WTC11 (cell line): Measurements from ENCODE around the gene CALHM1. TPM values are rescaled to one million over a fixed set of nuclear protein-coding genes. Genes with fewer than 3 reads are reported as not detected.

Experiments
- ATAC-seq: fragments of 200-7000 bp; cut with Tn5 transposase; 2 replicates; pipeline ENCODE4 v1.10.0; 2021; ENCODE audit warnings: mild to moderate bottlenecking, moderate library complexity
- CTCF ChIA-PET: fragments of 300-600 bp; sonication (Branson Sonifier 250); formaldehyde crosslinking; loops from one replicate; lab custom pipeline; 2021; ENCODE audit warnings: antibody characterized with exemption; lab: Charles Lee
- POLR2A ChIA-PET: fragments of 350-600 bp; sonication (Branson Sonifier 250); formaldehyde crosslinking; loops from one replicate; lab custom pipeline; 2021; ENCODE audit warnings: antibody characterized with exemption; lab: Charles Lee
- DNase-seq: peaks from one replicate; pipeline ENCODE4 v3.0.0; 2021; ENCODE audit warnings: low spot score
- H3K27ac Mint-ChIP-seq: 2 replicates; pipeline ENCODE4 v1.8.0; 2021; ENCODE audit warnings: mixed read lengths
- H3K27me3 Mint-ChIP-seq: 2 replicates; pipeline ENCODE4 v1.8.0; 2021; ENCODE audit warnings: low read depth, mild to moderate bottlenecking, moderate library complexity, mixed read lengths
- H3K36me3 Mint-ChIP-seq: 2 replicates; pipeline ENCODE4 v1.8.0; 2021; ENCODE audit warnings: mixed read lengths
- H3K4me1 Mint-ChIP-seq: 2 replicates; pipeline ENCODE4 v1.8.0; 2022; ENCODE audit warnings: mixed read lengths
- H3K4me3 Mint-ChIP-seq: 2 replicates; pipeline ENCODE4 v1.8.0; 2021; ENCODE audit warnings: mild to moderate bottlenecking, moderate library complexity, mixed read lengths
- H3K9me3 Mint-ChIP-seq: 2 replicates; pipeline ENCODE4 v1.8.0; 2021; ENCODE audit warnings: mixed read lengths
- CREB1 ChIP-seq: sonication (generic); formaldehyde crosslinking; IDR thresholded peaks from 2 replicates; pipeline ENCODE4 v1.8.0; 2023; ENCODE audit warnings: mild to moderate bottlenecking, missing genetic modification reagents
- ETV6 ChIP-seq: sonication (generic); formaldehyde crosslinking; IDR thresholded peaks from 2 replicates; pipeline ENCODE4 v1.8.1; 2022; ENCODE audit warnings: mild to moderate bottlenecking, missing genetic modification reagents
- GABPB1 ChIP-seq: sonication (generic); formaldehyde crosslinking; IDR thresholded peaks from 2 replicates; pipeline ENCODE4 v1.8.1; 2023; ENCODE audit warnings: mild to moderate bottlenecking, missing genetic modification reagents
- GRHL2 ChIP-seq: fragments of 250-450 bp; sonication (Bioruptor Pico); IDR thresholded peaks from 2 replicates; pipeline ENCODE4 v1.8.0; 2022; ENCODE audit warnings: mild to moderate bottlenecking, moderate library complexity; ENCODE audit not compliant: insufficient replicate concordance, severe bottlenecking
- KAT7 ChIP-seq: sonication (generic); formaldehyde crosslinking; IDR thresholded peaks from 2 replicates; pipeline ENCODE4 v1.8.1; 2023; ENCODE audit warnings: missing genetic modification reagents, mild to moderate bottlenecking, borderline replicate concordance
- MXD4 ChIP-seq: fragments of 250-450 bp; sonication (Bioruptor Pico); IDR thresholded peaks from 2 replicates; pipeline ENCODE4 v1.8.0; 2021; ENCODE audit warnings: mild to moderate bottlenecking, moderate library complexity, borderline replicate concordance
- RORB ChIP-seq: fragments of 250-450 bp; sonication (Bioruptor Pico); IDR thresholded peaks from 2 replicates; pipeline ENCODE4 v1.9.0; 2021; ENCODE audit warnings: mild to moderate bottlenecking
- SMAD3 ChIP-seq: sonication (generic); formaldehyde crosslinking; IDR thresholded peaks from 2 replicates; pipeline ENCODE4 v1.8.0; 2022; ENCODE audit warnings: missing genetic modification reagents, mild to moderate bottlenecking, borderline replicate concordance
- ZNF396 ChIP-seq: fragments of 250-450 bp; sonication (Bioruptor Pico); IDR thresholded peaks from 2 replicates; pipeline ENCODE4 v1.8.0; 2021; ENCODE audit warnings: mild to moderate bottlenecking, moderate library complexity, borderline replicate concordance
- total RNA-seq: library from RNA; stranded (reverse); gene quantifications from 3 replicates; pipeline ENCODE4 v1.2.3, GENCODE V29; 2021
- TF ChIP-seq, protein P1 (sequence below): sonication (generic); formaldehyde crosslinking; IDR thresholded peaks from 2 replicates; pipeline ENCODE4 v1.8.0; 2022; ENCODE audit warnings: mild to moderate bottlenecking, missing genetic modification reagents
- TF ChIP-seq, protein P2 (sequence below): sonication (generic); formaldehyde crosslinking; IDR thresholded peaks from 2 replicates; pipeline ENCODE4 v1.8.1; 2023; ENCODE audit warnings: mild to moderate bottlenecking, missing genetic modification reagents
- TF ChIP-seq, protein P3 (sequence below): fragments of 250-450 bp; sonication (Bioruptor Pico); IDR thresholded peaks from 2 replicates; pipeline ENCODE4 v1.9.0; 2021; ENCODE audit warnings: mild to moderate bottlenecking
- TF ChIP-seq, protein P4 (sequence below): sonication (generic); formaldehyde crosslinking; IDR thresholded peaks from 2 replicates; pipeline ENCODE4 v1.8.1; 2022; ENCODE audit warnings: mild to moderate bottlenecking, moderate library complexity, missing genetic modification reagents
- TF ChIP-seq, protein P5 (sequence below): sonication (generic); formaldehyde crosslinking; IDR thresholded peaks from 2 replicates; pipeline ENCODE4 v1.8.0; 2022; ENCODE audit warnings: missing genetic modification reagents
- TF ChIP-seq, protein P6 (sequence below): sonication (generic); formaldehyde crosslinking; IDR thresholded peaks from 2 replicates; pipeline ENCODE4 v1.8.0; 2022; ENCODE audit warnings: mild to moderate bottlenecking, missing genetic modification reagents
- TF ChIP-seq, protein P7 (sequence below): sonication (generic); formaldehyde crosslinking; IDR thresholded peaks from 2 replicates; pipeline ENCODE4 v1.8.1; 2023; ENCODE audit warnings: mild to moderate bottlenecking, moderate library complexity, missing genetic modification reagents

The CALHM1 gene
- total RNA-seq, 1 experiment from 2014 or later: 0.39 TPM

DNA sequence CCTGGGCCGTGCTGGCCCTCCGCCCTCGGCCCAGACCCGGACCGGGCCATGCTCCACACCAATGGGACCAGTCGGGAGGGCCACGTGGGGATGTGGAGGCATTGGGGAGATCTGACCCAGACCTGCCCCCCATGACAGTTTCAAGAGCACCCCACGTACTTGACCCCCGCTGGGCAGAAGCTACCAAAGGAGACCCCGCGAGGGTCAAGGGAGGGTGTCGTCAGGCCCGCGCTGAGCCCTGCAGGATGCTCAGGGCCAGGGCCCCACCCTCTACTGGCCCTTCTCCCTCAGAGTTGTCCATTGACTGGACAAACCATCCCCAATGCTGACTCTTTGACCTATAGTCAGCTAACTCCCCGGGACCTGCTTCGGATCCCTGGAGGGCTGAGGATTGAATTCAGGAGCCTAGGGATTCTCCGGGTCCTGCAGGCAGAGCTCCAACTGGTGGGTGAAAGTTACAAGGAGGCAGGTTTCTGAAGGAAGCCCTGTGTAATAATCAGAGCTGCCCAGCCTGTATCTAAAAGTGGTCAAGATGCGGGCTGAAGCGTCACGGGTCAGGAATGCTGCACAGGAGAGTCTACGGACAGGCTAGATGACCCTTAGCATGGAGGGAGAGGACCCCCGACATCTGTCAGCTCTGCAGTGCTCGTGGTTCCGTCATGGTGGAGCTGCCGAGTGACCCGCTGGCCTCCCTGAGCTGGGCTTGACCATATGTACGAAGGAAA, 6.0 kb downstream of the CALHM1 start:
- TF ChIP-seq, protein P1, sequence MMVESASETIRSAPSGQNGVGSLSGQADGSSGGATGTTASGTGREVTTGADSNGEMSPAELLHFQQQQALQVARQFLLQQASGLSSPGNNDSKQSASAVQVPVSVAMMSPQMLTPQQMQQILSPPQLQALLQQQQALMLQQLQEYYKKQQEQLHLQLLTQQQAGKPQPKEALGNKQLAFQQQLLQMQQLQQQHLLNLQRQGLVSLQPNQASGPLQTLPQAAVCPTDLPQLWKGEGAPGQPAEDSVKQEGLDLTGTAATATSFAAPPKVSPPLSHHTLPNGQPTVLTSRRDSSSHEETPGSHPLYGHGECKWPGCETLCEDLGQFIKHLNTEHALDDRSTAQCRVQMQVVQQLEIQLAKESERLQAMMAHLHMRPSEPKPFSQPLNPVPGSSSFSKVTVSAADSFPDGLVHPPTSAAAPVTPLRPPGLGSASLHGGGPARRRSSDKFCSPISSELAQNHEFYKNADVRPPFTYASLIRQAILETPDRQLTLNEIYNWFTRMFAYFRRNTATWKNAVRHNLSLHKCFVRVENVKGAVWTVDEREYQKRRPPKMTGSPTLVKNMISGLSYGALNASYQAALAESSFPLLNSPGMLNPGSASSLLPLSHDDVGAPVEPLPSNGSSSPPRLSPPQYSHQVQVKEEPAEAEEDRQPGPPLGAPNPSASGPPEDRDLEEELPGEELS (CRISPR knock-in tag): no peak
- no peak for TF ChIP-seq KAT7
- TF ChIP-seq GABPB1 (CRISPR knock-in tag): no peak
- TF ChIP-seq SMAD3 (CRISPR knock-in tag): no peak
- TF ChIP-seq MXD4 (CRISPR knock-in tag): no peak
- no peak for TF ChIP-seq ZNF396
- TF ChIP-seq RORB: no peak
- TF ChIP-seq, protein P2, sequence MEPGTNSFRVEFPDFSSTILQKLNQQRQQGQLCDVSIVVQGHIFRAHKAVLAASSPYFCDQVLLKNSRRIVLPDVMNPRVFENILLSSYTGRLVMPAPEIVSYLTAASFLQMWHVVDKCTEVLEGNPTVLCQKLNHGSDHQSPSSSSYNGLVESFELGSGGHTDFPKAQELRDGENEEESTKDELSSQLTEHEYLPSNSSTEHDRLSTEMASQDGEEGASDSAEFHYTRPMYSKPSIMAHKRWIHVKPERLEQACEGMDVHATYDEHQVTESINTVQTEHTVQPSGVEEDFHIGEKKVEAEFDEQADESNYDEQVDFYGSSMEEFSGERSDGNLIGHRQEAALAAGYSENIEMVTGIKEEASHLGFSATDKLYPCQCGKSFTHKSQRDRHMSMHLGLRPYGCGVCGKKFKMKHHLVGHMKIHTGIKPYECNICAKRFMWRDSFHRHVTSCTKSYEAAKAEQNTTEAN (CRISPR knock-in tag): no peak
- TF ChIP-seq, protein P3, sequence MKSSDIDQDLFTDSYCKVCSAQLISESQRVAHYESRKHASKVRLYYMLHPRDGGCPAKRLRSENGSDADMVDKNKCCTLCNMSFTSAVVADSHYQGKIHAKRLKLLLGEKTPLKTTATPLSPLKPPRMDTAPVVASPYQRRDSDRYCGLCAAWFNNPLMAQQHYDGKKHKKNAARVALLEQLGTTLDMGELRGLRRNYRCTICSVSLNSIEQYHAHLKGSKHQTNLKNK (CRISPR knock-in tag): no peak
- TF ChIP-seq GRHL2 (CRISPR knock-in tag): no peak
- TF ChIP-seq, protein P4, sequence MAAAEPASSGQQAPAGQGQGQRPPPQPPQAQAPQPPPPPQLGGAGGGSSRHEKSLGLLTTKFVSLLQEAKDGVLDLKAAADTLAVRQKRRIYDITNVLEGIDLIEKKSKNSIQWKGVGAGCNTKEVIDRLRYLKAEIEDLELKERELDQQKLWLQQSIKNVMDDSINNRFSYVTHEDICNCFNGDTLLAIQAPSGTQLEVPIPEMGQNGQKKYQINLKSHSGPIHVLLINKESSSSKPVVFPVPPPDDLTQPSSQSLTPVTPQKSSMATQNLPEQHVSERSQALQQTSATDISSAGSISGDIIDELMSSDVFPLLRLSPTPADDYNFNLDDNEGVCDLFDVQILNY (CRISPR knock-in tag): no peak
- TF ChIP-seq ETV6 (CRISPR knock-in tag): no peak
- TF ChIP-seq, protein P5, sequence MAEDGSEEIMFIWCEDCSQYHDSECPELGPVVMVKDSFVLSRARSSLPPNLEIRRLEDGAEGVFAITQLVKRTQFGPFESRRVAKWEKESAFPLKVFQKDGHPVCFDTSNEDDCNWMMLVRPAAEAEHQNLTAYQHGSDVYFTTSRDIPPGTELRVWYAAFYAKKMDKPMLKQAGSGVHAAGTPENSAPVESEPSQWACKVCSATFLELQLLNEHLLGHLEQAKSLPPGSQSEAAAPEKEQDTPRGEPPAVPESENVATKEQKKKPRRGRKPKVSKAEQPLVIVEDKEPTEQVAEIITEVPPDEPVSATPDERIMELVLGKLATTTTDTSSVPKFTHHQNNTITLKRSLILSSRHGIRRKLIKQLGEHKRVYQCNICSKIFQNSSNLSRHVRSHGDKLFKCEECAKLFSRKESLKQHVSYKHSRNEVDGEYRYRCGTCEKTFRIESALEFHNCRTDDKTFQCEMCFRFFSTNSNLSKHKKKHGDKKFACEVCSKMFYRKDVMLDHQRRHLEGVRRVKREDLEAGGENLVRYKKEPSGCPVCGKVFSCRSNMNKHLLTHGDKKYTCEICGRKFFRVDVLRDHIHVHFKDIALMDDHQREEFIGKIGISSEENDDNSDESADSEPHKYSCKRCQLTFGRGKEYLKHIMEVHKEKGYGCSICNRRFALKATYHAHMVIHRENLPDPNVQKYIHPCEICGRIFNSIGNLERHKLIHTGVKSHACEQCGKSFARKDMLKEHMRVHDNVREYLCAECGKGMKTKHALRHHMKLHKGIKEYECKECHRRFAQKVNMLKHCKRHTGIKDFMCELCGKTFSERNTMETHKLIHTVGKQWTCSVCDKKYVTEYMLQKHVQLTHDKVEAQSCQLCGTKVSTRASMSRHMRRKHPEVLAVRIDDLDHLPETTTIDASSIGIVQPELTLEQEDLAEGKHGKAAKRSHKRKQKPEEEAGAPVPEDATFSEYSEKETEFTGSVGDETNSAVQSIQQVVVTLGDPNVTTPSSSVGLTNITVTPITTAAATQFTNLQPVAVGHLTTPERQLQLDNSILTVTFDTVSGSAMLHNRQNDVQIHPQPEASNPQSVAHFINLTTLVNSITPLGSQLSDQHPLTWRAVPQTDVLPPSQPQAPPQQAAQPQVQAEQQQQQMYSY (CRISPR knock-in tag): no peak
- POLR2A ChIA-PET: interaction anchor here (1.7 kb wide), 1 partner anchor 24 kb away, joined by 4 read pairs; no protein-coding TSS in a partner anchor
- DNase-seq: no peak
- Mint-ChIP-seq H3K9me3 (no peaks in the 10 kb centered on the region), H3K4me1 (peaks cover 7% of the 10 kb centered on the region; the same call in 1 of the 2 replicates), H3K27ac (no peak overlapping the region), H3K27me3 (no peaks in the 10 kb centered on the region), H3K4me3 (peak overlapping the region; percentile 68), H3K36me3 (peaks cover 2% of the 10 kb centered on the region; the same call in 1 of the 2 replicates)
- ATAC-seq: no peak; the same call in 1 of the 2 replicates
- CTCF ChIA-PET: interaction anchor here (0.9 to 5.7 kb wide), 7 partner anchors 18 to 140 kb away, joined by 3 to 49 read pairs (median 4); no protein-coding TSS in a partner anchor

DNA sequence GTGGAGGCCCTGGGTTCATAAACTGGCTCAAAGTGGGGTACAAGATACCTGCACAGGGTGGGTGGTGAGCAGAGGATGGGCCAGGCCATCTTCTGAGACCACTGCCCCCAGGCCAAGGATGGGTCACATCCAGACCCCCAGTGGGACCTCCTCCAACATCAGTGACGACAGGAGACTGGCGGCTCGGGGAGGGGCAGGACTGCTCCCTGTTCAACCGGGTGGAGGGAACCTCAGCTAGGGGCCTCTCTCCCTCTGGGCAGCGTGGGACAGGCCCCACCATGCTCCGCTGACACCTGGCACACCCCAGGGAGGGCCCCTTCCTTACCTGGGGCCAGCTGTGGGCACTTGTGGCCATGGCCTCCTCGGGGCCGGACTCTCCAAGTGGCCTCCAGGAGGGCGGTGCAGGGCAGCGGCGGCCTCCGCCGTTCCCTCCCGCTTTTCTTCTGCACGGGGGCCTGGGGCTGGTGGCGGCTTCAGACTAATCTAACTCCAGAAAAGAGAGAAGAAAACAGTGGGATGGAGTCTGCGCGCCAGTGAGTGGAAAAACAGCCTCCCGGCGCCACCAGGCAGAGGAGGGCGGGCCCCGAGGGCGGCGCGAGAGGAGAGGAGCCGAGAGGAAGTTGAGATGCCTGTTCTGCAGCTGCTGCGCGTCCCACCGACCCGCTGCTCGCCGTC, 6.7 kb downstream of the CALHM1 start, which contains the start of gene CALHM2:
Gene CALHM2, minus strand, starts transcription at position 540 of the 675 bp plus-strand sequence. CDS start 2,429 bp downstream, outside the sequence.
- Mint-ChIP-seq H3K4me3 (peak within 1 kb of the TSS; percentile 68), H3K27ac (no peak within 1 kb of the TSS), H3K9me3 (no peaks in the 10 kb centered on the region), H3K36me3 (peaks cover 7% of the 10 kb centered on the region; the same call in 1 of the 2 replicates), H3K4me1 (peaks cover 7% of the 10 kb centered on the region; the same call in 1 of the 2 replicates), H3K27me3 (no peaks in the 10 kb centered on the region)
- ATAC-seq (peak; percentile 71), DNase-seq (peak; percentile 60)
- ChIA-PET CTCF (interaction anchor here (0.9 to 5.7 kb wide), 8 partner anchors 19 to 141 kb away, joined by 3 to 49 read pairs (median 5); no protein-coding TSS in a partner anchor), POLR2A (interaction anchor here (1.7 kb wide), 1 partner anchor 24 kb away, joined by 4 read pairs; no protein-coding TSS in a partner anchor)
- TF ChIP-seq, protein P6, sequence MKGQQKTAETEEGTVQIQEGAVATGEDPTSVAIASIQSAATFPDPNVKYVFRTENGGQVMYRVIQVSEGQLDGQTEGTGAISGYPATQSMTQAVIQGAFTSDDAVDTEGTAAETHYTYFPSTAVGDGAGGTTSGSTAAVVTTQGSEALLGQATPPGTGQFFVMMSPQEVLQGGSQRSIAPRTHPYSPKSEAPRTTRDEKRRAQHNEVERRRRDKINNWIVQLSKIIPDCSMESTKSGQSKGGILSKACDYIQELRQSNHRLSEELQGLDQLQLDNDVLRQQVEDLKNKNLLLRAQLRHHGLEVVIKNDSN (CRISPR knock-in tag): no peak
- TF ChIP-seq, protein P5 (CRISPR knock-in tag): peak; percentile 19
- TF ChIP-seq, protein P7, sequence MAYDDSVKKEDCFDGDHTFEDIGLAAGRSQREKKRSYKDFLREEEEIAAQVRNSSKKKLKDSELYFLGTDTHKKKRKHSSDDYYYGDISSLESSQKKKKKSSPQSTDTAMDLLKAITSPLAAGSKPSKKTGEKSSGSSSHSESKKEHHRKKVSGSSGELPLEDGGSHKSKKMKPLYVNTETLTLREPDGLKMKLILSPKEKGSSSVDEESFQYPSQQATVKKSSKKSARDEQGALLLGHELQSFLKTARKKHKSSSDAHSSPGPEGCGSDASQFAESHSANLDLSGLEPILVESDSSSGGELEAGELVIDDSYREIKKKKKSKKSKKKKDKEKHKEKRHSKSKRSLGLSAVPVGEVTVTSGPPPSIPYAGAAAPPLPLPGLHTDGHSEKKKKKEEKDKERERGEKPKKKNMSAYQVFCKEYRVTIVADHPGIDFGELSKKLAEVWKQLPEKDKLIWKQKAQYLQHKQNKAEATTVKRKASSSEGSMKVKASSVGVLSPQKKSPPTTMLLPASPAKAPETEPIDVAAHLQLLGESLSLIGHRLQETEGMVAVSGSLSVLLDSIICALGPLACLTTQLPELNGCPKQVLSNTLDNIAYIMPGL (CRISPR knock-in tag): peak; percentile 35; the same call in 1 of the 2 replicates
- TF ChIP-seq CREB1 (CRISPR knock-in tag): no peak
